ENCODE data around the gene TAOK1.
A peak's percentile ranks its signal among the peaks of the same experiment; 100 is the strongest.

Gene TAOK1

DNA sequence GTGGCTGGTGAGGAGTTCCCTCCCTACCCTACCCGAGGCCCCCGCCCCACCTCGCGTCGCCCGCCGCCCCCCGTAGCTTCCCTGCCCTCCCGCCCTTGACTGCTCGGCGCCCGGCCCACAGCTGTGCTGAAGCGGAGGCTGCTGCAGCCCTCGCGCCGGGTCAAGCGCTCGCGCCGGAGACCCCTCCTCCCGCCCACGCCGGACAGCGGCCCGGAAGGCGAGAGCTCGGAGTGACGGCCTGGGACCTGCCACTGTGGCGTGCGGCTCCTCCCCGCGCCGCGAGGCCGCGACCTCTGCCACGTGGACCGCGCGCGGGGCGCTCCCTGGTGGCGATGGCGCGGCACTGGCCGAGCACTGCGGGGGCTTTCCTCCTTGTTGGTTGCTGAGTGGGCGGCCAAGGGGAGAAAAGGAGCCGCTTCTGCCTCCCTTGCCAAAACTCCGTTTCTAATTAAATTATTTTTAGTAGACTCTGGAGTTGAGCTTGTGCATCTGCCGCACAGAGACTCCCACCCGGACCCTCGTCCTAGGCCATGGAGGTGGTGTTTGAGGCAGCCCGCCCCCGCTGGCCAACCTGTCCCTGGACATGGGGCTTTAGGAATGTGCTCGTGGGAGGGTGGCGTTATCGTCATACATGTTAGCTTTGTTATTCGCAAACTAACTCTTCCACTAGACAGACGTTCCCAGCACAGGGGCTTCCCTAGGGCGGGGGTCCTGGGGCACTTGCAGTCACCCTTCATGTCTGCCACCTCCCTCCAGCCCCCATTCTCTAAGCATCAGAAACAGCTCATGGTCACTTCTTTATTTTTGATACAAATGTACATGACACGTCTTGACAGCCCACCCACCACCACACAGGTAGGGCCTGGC, 182.8 kb downstream of the TAOK1 start:
- DNase-seq: peak; percentile 56

DNA sequence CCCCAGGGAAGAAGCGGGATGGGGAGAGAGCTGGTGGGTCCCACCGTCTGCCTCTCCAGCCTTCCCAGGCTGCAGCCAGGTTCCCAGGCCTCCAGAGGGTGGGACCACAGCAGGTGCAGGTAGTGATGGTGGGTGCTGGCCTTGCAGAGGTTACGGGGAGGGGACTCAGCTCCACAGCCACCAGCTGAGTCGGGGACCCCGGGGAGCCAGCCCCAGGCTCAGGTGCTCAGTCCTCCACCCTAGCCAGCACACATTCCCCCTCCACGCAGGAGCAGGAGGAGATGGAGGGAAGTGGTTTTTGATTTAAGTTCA, 183.4 kb downstream of the TAOK1 start:
- DNase-seq: no peak

- no peak for DNase-seq
Observed at GRCh38 chr17:29573871-29574731, 183.9 kb downstream of the TAOK1 start.

GRCh38 chr17:29574732-29575510, 184.8 kb downstream of the TAOK1 start:
- no peak for DNase-seq

DNA sequence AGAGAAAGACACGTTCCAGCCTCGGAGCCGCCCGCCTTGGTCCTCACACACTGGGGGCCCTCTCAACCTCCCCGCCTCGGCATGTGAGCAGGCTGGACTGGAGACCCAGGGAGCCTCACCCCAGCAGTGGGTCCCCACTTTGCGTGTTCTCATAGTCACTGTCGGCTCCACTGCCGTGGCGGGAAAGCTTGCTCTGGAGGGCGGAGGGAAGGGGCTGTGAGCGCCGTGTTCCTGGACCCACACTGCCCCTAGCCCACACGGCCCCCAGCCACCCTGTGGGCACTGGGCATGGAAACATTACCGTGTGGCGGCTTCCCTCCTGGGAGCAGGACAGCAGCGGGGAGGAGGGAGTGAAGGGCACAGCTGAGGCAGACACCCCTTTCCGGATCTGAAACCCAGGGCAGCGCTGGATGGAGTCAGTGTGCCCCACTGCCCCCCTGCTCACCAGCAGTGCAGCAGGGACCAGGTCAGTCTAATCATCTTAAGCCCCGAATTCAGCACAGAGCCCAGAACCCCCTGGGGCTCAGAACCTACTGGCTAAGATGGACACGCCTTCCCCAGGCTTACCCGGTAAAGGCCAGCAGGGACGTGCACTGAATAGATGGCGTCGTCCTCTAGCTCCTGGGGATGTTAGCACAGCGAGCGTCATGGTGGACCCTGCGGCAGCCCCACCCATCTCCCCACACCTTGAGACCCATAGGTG, 185.5 kb downstream of the TAOK1 start:
- DNase-seq: no peak

GRCh38 chr17:29576214-29577000, 186.2 kb downstream of the TAOK1 start:
- DNase-seq: no peak

GRCh38 chr17:29577001-29577370, 186.8 kb downstream of the TAOK1 start:
- DNase-seq: no peak

- no peak for DNase-seq
Observed at GRCh38 chr17:29577385-29578211, 187.4 kb downstream of the TAOK1 start.

GRCh38 chr17:29578626-29579485, 188.7 kb downstream of the TAOK1 start:
- no peak for DNase-seq

GRCh38 chr17:29579866-29580771, 190.0 kb downstream of the TAOK1 start:
- peak; percentile 84 for DNase-seq

GRCh38 chr17:29581583-29582253, 191.6 kb downstream of the TAOK1 start:
- peak; percentile 53 for DNase-seq

DNA sequence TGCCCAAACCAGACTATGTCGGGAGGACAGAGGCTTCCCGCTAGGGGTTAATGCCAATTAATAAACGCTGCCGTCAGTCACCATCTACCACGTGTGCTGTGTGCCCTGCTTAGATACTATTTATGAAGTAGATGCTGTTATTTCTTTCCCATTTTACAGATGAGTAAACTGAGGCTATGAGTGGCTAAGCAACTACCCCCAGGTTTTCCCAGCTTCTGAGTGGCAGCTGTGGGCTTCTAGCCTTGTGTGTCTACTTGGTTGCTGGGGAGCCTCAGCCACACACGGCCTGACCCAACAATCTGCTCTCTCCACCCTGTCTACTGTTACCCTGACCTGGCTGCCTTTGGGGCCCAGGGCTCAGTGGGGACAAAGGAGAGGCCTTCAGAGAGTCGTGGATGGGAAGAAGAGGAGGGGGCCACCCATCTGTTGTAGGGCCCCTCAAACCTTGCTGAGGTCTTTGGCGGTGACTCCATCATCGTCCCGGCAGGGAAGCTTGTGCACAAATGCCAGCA, 192.1 kb downstream of the TAOK1 start:
- no peak for DNase-seq

DNA sequence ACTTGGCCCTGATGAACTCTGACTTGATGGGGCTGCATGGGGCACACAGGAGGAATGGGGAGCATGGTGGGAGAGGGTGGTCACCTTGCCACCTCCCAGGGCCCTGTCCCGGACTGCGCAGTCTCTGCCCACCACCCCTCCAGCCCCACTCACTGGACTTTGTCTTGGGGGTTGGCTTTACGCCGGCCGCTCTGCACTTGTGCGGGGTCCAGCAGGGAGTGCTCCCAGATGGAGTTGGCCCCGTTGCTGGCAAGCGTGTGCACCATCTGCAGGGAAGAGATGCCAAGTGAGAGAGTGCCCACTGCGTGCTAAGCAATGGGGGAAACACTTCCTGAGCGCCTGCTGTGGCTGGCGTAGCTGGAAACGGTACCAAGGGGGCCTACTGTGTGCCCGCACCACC, 192.6 kb downstream of the TAOK1 start:
- no peak for DNase-seq

- DNase-seq: peak; percentile 91
Observed at GRCh38 chr17:29583324-29584248, 193.4 kb downstream of the TAOK1 start.

DNA sequence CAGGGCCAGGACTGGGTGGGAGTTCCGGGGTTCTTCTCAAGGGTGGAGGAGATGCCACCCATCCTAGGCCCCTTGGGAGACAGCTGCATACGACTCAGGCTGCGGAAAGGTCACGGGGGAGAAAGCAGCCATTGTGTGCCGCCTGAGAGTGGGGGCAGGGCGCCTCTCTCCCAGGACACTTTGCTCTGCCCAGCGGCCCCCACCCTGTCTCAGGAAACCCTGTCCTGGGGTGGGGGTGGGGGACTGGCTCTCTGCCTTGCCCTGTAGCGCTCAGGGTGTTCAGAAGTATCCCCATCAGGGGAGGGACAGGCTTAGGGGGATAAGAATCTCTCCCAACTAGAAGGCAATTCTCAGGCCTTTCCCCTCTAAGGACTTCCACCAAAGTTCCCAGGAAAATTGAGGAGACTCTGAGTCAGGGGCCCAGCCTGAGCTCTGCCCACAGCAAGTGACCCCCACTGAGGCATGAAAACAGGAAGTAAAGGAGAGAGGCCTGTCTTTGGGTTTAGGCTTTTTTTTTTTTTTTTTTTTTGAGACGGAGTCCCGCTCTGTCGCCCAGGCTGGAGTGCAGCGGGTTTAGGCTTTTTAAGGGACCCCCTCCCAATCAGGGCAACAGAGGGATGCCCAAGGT, 194.4 kb downstream of the TAOK1 start:
- no peak for DNase-seq

- DNase-seq: no peak
Observed at GRCh38 chr17:29585080-29585751, 195.1 kb downstream of the TAOK1 start.
